Lower leg skin (tissue), 3 donors: ENCODE results near the gene ARHGAP33.

Source experiments
- CTCF ChIP-seq, 3 donors: fragments of 450-650 bp; IDR thresholded peaks; one replicate each; pipeline ENCODE4 v1.5.1; 2016; ENCODE audit warnings: antibody characterized with exemption in 3 of 3, mild to moderate bottlenecking in 3 of 3, moderate library complexity in 2 of 3
- POLR2A ChIP-seq, 2 donors: fragments of 450-650 bp; IDR thresholded peaks; one replicate each; pipeline ENCODE4 v1.6.1; 2016 to 2017; ENCODE audit warnings: antibody characterized with exemption in 2 of 2, mild to moderate bottlenecking in 1 of 2, moderate library complexity in 1 of 2

GRCh38 chr19:35743640-35744429 is 31.5 kb upstream of the ARHGAP33 start:
- TF ChIP-seq CTCF (IDR thresholded peaks at IDR 0.05) (no peak), POLR2A (IDR thresholded peaks at IDR 0.05) (no peak)
